ENCODE data around the gene NKAIN2. TPM values are rescaled to one million over a fixed set of nuclear protein-coding genes. Genes with fewer than 3 reads are reported as not detected.
"Not testable (repeated sequence)": the region's sequence is repeated elsewhere in the genome, so short reads cannot be mapped to it uniquely, and the experiment has no call there.

The NKAIN2 gene
- total RNA-seq, 1 experiment from 2014 or later = 3.7 TPM

DNA sequence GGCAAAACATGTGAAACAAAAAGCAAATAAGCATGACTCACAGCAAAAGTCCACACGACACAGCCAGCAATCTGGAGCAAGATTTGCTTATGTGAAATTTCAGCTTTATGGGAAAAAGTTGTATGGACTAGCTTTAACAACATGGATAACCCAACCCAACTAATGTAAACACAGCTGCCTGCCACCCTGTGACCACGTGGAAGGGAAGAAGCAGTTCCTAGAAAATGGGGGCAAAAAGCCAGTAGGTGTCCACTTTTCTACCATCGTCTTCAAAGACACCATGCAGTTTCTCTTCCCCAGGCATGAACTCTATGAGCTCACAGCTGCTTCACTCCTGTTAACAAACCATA lies 733.2 kb downstream of the NKAIN2 start:
- peak; percentile 94 for DNase-seq (ENCODE audit: extremely low read depth, low read depth)

- no peak for DNase-seq (ENCODE audit: extremely low read depth, low read depth)
Observed at GRCh38 chr6:124539096-124539495, 735.4 kb downstream of the NKAIN2 start.

DNA sequence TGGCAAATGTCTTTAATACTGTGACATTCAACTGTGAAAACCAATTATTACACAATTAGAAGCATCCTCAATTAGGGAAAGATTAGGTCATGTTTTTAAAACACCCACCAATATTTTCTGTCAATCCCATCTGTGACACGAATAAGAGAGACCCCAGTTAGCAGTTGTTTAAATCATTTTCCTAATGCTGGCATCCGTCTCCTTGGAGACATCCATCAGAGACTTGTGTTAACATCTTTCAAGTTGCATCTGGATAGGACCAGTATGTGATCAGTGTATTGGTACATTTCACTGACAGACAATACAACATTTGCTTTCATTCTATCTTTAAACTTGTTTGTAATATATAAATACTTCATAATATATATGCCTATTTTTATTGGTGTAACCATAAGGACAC lies 737.9 kb downstream of the NKAIN2 start:
- no peak for DNase-seq (ENCODE audit: extremely low read depth, low read depth)

DNA sequence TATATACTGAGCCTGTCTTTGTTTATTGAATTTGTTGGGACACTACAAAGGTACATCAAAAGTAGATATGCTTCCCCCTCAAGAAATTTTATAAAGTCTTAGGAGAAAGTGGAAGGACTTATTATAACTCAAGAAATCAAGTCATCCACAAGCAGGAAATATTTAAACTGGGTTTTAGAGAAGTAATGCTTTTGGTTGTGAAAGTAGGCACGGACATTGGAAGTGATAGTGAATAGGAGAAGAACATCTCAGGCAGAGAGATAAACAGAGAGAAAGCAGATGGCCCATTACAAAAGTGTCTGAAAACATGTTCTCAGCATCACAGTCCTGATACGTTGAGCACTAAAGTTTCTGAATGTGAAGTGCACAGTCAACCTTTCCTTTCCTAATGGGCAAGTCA lies 742.9 kb downstream of the NKAIN2 start:
- DNase-seq (ENCODE audit: extremely low read depth, low read depth) = no peak

GRCh38 chr6:124551711-124552233 lies 748.1 kb downstream of the NKAIN2 start:
- DNase-seq (ENCODE audit: extremely low read depth, low read depth) = no peak

DNA sequence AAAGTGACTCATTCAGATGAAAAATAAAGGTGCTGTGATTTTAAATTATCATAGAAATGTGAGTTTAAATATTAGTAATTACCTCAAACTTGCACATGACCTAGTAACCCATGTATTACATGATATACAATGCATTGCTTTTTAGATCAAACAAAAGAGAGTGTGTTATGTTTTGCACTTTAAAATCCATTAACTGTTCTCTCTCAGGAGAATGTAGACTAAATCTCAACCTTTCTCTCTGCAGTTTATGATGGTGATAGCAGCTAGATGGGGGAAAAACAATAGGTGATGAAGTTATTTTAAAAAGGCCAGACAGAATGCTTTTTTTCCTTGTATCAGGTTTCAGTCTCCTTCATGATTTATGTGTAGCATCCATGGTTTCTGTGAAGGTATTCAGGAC lies 754.2 kb downstream of the NKAIN2 start:
- no peak for DNase-seq (ENCODE audit: extremely low read depth, low read depth)

DNA sequence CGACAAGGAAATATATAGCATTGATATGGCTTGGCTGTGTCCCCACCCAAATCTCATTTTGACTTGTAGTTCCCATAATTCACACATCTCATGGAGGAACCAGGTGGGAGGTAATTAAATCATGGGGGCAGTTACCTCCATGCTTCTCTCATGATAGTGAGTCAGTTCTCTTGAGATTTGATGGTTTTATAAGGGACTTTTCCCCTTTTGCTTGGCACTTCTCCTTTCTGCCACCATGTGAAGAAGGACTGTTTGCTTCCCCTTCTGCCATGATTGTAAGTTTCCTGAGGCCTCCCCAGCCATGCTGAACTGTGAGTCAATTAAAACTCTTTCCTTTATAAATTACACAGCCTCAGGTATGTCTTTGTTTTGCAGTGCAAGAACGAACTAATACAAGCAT lies 756.4 kb downstream of the NKAIN2 start:
- not testable (repeated sequence) for DNase-seq (ENCODE audit: extremely low read depth, low read depth)

DNA sequence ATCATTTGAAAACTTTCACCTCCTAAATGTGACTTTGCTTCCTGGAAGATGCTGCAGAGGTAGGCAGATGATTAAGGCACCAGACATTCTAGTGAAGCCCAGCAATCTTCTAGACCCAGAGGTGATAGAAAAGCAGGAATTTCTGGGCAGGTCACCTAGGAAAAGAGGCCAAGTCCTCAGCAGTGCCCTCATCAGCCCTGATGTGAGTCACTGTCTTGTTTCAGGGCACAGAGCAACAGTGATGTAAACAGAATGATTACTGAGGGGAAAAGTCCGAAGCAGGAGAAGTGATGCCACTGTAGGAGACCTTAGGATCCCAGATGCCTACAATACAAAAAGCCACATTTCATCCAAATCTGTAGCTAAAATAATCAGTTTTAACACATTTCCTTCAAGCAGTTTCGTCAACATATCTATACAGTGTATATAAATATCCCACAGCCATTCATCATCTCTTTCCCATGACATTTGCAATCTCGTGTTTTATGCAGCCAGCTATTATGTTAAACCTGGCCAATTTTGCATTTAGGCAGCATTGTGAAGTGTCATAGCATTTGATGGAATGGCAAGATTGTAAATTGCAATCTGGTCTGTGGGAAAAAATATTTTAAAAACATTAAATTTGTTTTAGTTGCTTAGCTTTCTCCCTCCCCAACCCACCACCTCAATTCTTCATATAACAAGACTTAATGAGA lies 757.4 kb downstream of the NKAIN2 start:
- DNase-seq (ENCODE audit: extremely low read depth, low read depth) = no peak

DNA sequence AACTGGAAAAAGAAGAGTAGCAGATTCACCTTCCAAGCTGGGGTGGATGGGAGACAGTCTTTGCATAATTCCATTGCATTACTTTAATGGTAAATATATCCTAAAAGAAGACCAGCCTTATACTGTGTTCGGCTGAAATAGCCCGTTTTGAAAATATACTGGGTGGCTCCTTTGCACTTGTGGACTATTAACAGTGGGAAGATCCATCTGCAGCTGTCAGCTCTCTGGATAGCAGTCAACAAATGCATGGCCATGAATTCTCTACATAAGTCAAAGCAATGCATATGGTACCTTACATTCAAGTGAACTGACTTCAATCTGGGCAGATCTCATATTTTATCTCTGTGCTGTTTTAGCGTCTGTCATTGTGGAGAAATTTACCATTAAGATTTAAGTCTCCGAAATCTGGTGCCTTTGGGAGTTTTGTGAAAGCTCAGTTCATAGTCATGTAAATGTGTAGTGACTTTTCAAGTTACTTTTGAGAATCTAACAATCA lies 758.0 kb downstream of the NKAIN2 start:
- no peak for DNase-seq (ENCODE audit: extremely low read depth, low read depth)

GRCh38 chr6:124564125-124564524 lies 760.5 kb downstream of the NKAIN2 start:
- DNase-seq (ENCODE audit: extremely low read depth, low read depth) = not testable (repeated sequence)

DNA sequence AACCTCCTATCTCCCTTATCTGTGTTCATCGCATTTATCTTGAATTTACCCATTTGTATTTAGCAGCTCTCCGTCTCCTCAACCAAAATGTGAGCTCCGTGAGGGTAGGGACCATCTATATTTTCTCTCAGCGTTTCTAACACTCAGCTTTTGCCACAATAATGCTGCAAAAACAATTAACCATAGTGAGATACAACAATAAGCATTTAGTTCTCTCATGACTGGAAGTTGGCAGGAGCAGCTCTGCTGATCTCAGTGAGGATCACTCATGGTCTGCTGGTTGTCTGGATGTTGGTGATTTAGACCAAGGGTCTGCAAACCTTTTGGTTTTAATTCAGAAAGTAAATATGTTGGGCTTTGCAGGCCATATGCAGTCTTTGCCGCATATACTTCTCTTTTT lies 763.7 kb downstream of the NKAIN2 start:
- no peak for DNase-seq (ENCODE audit: extremely low read depth, low read depth)

DNA sequence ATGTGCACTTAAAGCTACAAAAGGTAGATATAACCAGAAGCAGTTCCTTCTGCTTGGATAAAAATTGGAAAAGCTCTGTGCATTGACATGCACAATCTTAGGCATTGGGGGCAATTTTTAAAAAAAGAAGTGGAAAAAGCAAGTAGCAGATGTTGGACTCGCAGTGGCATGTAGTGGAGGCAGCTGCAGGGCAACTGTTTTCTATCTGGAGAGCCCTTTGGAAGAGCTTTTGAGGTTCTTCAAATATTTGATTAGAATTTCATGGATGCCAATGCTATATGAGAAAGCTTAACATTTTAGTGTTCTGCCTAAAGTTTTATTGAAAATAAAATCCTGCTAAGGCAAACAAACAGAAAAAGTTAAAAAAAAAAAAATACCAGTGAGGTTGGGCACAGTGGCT lies 770.3 kb downstream of the NKAIN2 start:
- DNase-seq (ENCODE audit: extremely low read depth, low read depth) = no peak

- DNase-seq (ENCODE audit: extremely low read depth, low read depth) = no peak
Observed at GRCh38 chr6:124577734-124578281, 774.1 kb downstream of the NKAIN2 start.

GRCh38 chr6:124590001-124590400 lies 786.3 kb downstream of the NKAIN2 start:
- no peak for DNase-seq (ENCODE audit: extremely low read depth, low read depth)

DNA sequence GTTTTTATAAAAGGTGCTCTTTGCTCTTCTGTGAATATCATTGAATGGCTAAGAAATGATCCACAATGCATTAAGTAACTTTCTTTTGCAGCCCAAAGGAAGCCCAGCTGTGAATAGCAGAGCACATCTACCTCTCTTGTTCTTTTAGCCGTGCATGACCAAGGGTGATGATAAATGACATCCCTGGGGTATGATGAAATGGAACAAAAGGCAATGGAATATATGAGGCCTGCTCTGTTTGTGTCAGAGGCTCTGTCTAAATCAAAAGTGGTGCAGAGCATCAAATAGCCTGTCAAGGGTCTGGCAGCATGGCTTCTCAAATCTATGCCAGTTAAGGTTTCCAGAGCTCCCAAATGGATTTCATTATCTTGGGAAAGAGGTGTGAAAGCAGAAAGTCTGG lies 796.0 kb downstream of the NKAIN2 start:
- DNase-seq (ENCODE audit: extremely low read depth, low read depth) = no peak

DNA sequence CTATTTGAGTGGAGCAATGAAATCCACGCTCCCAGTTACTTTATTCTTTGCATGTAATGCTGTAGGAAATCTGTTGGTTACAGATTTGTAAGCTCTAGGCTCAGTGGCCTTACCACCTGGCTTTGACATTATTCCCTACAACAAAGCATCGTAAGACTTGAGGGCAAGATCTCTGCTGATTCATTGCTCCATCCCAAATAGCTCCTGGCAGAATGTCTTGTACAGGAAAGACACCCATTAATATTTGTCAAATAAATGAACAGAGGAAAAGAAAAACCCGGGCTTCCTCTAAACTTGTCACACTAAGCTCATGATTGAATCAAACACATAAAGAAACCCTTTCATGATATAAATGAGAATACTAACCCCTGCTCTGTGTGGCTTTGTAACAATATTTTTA lies 801.1 kb downstream of the NKAIN2 start:
- no peak for DNase-seq (ENCODE audit: extremely low read depth, low read depth)

DNA sequence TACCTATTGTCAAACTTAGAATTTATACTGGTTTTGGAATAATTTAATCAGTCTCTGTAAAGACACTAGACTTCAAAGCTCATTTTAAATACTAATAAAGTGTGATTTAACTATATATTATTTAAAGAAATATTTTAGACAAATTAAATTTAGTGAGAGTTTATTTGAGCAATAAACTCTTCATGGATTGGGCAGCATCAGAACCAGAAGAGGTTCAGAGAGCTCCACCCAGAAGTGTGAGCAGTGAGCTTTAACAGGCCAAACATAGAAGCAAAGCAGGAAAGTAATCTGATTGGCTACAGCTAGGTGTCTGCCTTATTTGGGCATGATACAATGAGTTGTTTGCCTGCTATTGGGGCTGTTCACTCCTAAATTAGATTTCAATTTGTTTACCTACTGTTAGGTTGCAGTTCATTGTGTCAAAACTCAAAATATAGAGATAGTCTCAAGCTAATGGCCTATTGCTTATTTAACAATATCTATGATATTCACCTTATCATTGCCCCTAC lies 803.5 kb downstream of the NKAIN2 start:
- DNase-seq (ENCODE audit: extremely low read depth, low read depth) = no peak

GRCh38 chr6:124613031-124613430 lies 809.4 kb downstream of the NKAIN2 start:
- no peak for DNase-seq (ENCODE audit: extremely low read depth, low read depth)

GRCh38 chr6:124622351-124622750 lies 818.7 kb downstream of the NKAIN2 start:
- DNase-seq (ENCODE audit: extremely low read depth, low read depth) = no peak

- no peak for DNase-seq (ENCODE audit: extremely low read depth, low read depth)
Observed at GRCh38 chr6:124633655-124634054, 830.0 kb downstream of the NKAIN2 start.

- no peak for DNase-seq (ENCODE audit: extremely low read depth, low read depth)
Observed at GRCh38 chr6:124640432-124640831, 836.8 kb downstream of the NKAIN2 start.

DNA sequence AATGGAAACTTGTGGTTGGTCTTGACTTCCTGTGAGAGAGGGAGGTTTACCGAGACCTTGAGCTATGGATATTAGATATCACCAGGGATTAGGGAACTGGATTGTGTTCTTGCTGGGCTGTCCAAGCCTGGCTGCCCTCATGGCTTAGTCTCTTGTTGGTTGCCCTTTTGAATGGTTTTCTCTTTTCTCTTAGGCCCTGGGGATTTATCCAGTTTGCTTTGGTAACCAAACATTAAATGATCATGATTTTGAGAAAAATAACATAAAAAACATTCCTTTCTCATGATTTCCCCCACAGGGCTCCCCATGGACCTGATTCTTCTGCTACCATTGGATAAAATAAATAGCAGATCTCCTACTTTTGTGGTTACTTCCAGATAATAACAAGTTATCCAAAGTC lies 852.2 kb downstream of the NKAIN2 start:
- DNase-seq (ENCODE audit: extremely low read depth, low read depth) = no peak
